H1 (cell line): ENCODE data around the gene FAH. TPM values are rescaled to one million over a fixed set of nuclear protein-coding genes. Genes with fewer than 3 reads are reported as not detected.

Experiments used
- CTCF ChIA-PET: fragments of 300-600 bp; sonication (Branson Sonifier 250); formaldehyde crosslinking; loops from one replicate; lab custom pipeline; 2021; ENCODE audit not compliant: partially characterized antibody; lab: Charles Lee
- POLR2A ChIA-PET: fragments of 300-600 bp; sonication (Branson Sonifier 250); formaldehyde crosslinking; loops from one replicate; lab custom pipeline; 2021; ENCODE audit warnings: inconsistent platforms; ENCODE audit not compliant: partially characterized antibody; lab: Charles Lee
- DNase-seq, 2 experiments: peaks; one replicate each; pipeline versions ENCODE4 v3.0.0 to v3.0.0-alpha.2; 2010 to 2022; ENCODE audit warnings: low spot score in 2 of 2, low read depth in 1 of 2, mixed read lengths in 1 of 2
- FAIRE-seq: peaks from 2 replicates; lab custom pipeline; 2011; peaks lifted over from hg19 to GRCh38; lab: Jason Lieb, UNC
- H2AFZ ChIP-seq: 2 replicates; pipeline ENCODE4 v1.8.1; 2012; ENCODE audit warnings: low read length, inconsistent platforms
- H2AK5ac ChIP-seq: 2 replicates; pipeline ENCODE4 v1.6.1; 2013; ENCODE audit warnings: low read depth, low read length
- H2BK120ac ChIP-seq: replicated peaks from 2 replicates; pipeline ENCODE3; 2013; ENCODE audit warnings: low read depth, low read length, inconsistent platforms
- H2BK12ac ChIP-seq: 2 replicates; pipeline ENCODE4 v1.6.1; 2013; ENCODE audit warnings: low read depth, low read length
- H2BK15ac ChIP-seq: 2 replicates; pipeline ENCODE4 v1.6.1; 2013; ENCODE audit warnings: low read length
- H2BK20ac ChIP-seq: 2 replicates; pipeline ENCODE4 v1.6.1; 2013; ENCODE audit warnings: low read length
- H2BK5ac ChIP-seq: 2 replicates; pipeline ENCODE4 v1.6.1; 2013; ENCODE audit warnings: low read depth, low read length
- H3K14ac ChIP-seq: 2 replicates; pipeline ENCODE4 v1.6.1; 2013; ENCODE audit warnings: inconsistent platforms; ENCODE audit not compliant: insufficient read length
- H3K18ac ChIP-seq: 2 replicates; pipeline ENCODE4 v1.6.1; 2013; ENCODE audit warnings: low read length; ENCODE audit errors: extremely low read depth
- H3K23ac ChIP-seq: 2 replicates; pipeline ENCODE4 v1.6.1; 2013; ENCODE audit warnings: inconsistent platforms; ENCODE audit not compliant: insufficient read length
- H3K23me2 ChIP-seq: 2 replicates; pipeline ENCODE4 v1.6.1; 2013; ENCODE audit warnings: low read depth, low read length
- H3K27ac ChIP-seq: 2 replicates; pipeline ENCODE4 v1.6.1; 2011; ENCODE audit warnings: low read depth, low read length, inconsistent platforms
- H3K27me3 ChIP-seq, 4 experiments: replicated peaks in 1 of 4; 1 replicate in 1 of 4; 2 replicates in 3 of 4; pipeline versions ENCODE4 v1.6.1 to v1.8.1; 2011 to 2013; ENCODE audit warnings: low read length in 3 of 4, mild to moderate bottlenecking in 3 of 4, inconsistent platforms in 2 of 4, mixed read lengths in 2 of 4, moderate library complexity in 1 of 4; ENCODE audit not compliant: control insufficient read depth in 3 of 4, insufficient read depth in 3 of 4; ENCODE audit errors: extremely low read depth in 1 of 4
- H3K36me3 ChIP-seq, 4 experiments: 2 replicates each; pipeline versions ENCODE4 v1.6.1 to v1.8.1; 2011 to 2013; ENCODE audit warnings: mild to moderate bottlenecking in 4 of 4, low read length in 3 of 4, moderate library complexity in 2 of 4, control low read depth in 1 of 4, inconsistent platforms in 1 of 4; ENCODE audit not compliant: insufficient read depth in 4 of 4, control insufficient read depth in 2 of 4
- H3K4ac ChIP-seq: replicated peaks from 2 replicates; pipeline ENCODE3; 2013; ENCODE audit warnings: low read length, low read depth, mixed read lengths, inconsistent platforms; ENCODE audit not compliant: insufficient read length
- H3K4me1 ChIP-seq, 4 experiments: replicated peaks in 1 of 4; 1 replicate in 1 of 4; 2 replicates in 3 of 4; pipeline versions ENCODE4 v1.6.1 to v1.8.1; 2011 to 2013; ENCODE audit warnings: low read length in 3 of 4, inconsistent platforms in 2 of 4, mixed read lengths in 1 of 4; ENCODE audit not compliant: insufficient read depth in 4 of 4, control insufficient read depth in 3 of 4
- H3K4me2 ChIP-seq, 2 experiments: 2 replicates each; pipeline versions ENCODE4 v1.6.1 to v1.8.1; 2011 to 2013; ENCODE audit warnings: low read depth in 2 of 2, low read length in 2 of 2, control low read depth in 1 of 2, inconsistent platforms in 1 of 2, mild to moderate bottlenecking in 1 of 2; ENCODE audit not compliant: insufficient read depth in 1 of 2
- H3K4me3 ChIP-seq, 4 experiments: fragments of 200-600, 300-600 bp in 1 of 4; sonication (generic), shearing (Covaris generic), sonication (Bioruptor Twin) in 1 of 4; 2 replicates each; pipeline versions ENCODE4 v1.5.1 to v1.8.1; 2011 to 2016; ENCODE audit warnings: low read length in 4 of 4, low read depth in 3 of 4, control low read depth in 2 of 4, inconsistent platforms in 2 of 4, mild to moderate bottlenecking in 2 of 4, mixed read lengths in 1 of 4, moderate library complexity in 1 of 4; ENCODE audit not compliant: insufficient read depth in 2 of 4; ENCODE audit errors: extremely low read depth in 1 of 4
- H3K56ac ChIP-seq: replicated peaks from 2 replicates; pipeline ENCODE3; 2013; ENCODE audit warnings: low read depth, mild to moderate bottlenecking, mixed read lengths, low read length, inconsistent platforms; ENCODE audit not compliant: insufficient read length
- H3K79me1 ChIP-seq: 2 replicates; pipeline ENCODE4 v1.6.1; 2013; ENCODE audit warnings: low read depth, low read length, control low read depth
- H3K79me2 ChIP-seq, 2 experiments: 2 replicates each; pipeline versions ENCODE4 v1.6.1 to v1.8.1; 2012 to 2013; ENCODE audit warnings: low read length in 2 of 2, mild to moderate bottlenecking in 2 of 2, inconsistent platforms in 1 of 2; ENCODE audit not compliant: insufficient read depth in 2 of 2, control insufficient read depth in 1 of 2
- H3K9ac ChIP-seq, 4 experiments: replicated peaks in 1 of 4; 1 replicate in 1 of 4; 2 replicates in 3 of 4; pipeline versions ENCODE4 v1.6.1 to v1.8.1; 2011 to 2013; ENCODE audit warnings: low read depth in 3 of 4, low read length in 3 of 4, control low read depth in 2 of 4, mild to moderate bottlenecking in 2 of 4, moderate library complexity in 2 of 4, inconsistent platforms in 1 of 4; ENCODE audit errors: extremely low read depth in 1 of 4
- H3K9me3 ChIP-seq, 2 experiments: 2 replicates each; pipeline versions ENCODE4 v1.6.1 to v1.8.1; 2012 to 2013; ENCODE audit warnings: mild to moderate bottlenecking in 2 of 2, moderate library complexity in 2 of 2, control low read depth in 1 of 2, inconsistent platforms in 1 of 2, low read depth in 1 of 2, low read length in 1 of 2, mixed read lengths in 1 of 2; ENCODE audit not compliant: insufficient read depth in 2 of 2
- H4K20me1 ChIP-seq, 2 experiments: replicated peaks in 1 of 2; 2 replicates each; pipeline versions ENCODE3 to v1.8.1; 2011 to 2013; ENCODE audit warnings: inconsistent platforms in 2 of 2, low read length in 2 of 2, mild to moderate bottlenecking in 1 of 2; ENCODE audit not compliant: insufficient read depth in 2 of 2, control insufficient read depth in 1 of 2
- H4K5ac ChIP-seq: 2 replicates; pipeline ENCODE4 v1.6.1; 2013; ENCODE audit warnings: low read length, low read depth, mixed read lengths, inconsistent platforms; ENCODE audit not compliant: insufficient read length
- H4K8ac ChIP-seq: 2 replicates; pipeline ENCODE4 v1.8.0; 2013; ENCODE audit warnings: mild to moderate bottlenecking, moderate library complexity, low read length, inconsistent platforms; ENCODE audit not compliant: insufficient read depth; ENCODE audit errors: extremely low read depth
- H4K91ac ChIP-seq: replicated peaks from 2 replicates; pipeline ENCODE3; 2013; ENCODE audit warnings: low read length, mixed read lengths, inconsistent platforms; ENCODE audit not compliant: insufficient read length
- EGR1 ChIP-seq: IDR thresholded peaks from 2 replicates; pipeline ENCODE4 v1.6.1; 2011; ENCODE audit warnings: low read depth, low read length, borderline replicate concordance
- WGBS, 2 experiments: shearing (Covaris generic) in 1 of 2; methylation state at CpG; one replicate each; pipeline versions ENCODE4 v1.1.6 to v1.1.7; 2013 to 2015; ENCODE audit warnings: low lambda C conversion rate in 2 of 2, mixed read lengths in 2 of 2, inconsistent platforms in 1 of 2, low coverage in 1 of 2, missing lambda C conversion rate in 1 of 2; ENCODE audit not compliant: insufficient replicate concordance in 2 of 2, insufficient coverage in 1 of 2, insufficient read length in 1 of 2; ENCODE audit errors: extremely low coverage in 1 of 2, missing lambda C conversion rate in 1 of 2; 5-methylcytosine and 5-hydroxymethylcytosine counted together
- polyA plus RNA-seq, 7 experiments: library from polyadenylated mRNA; depleted of rRNA in 3 of 7; stranded (reverse) in 5 of 7; unstranded in 2 of 7; fragments of >200 nt in 5 of 7; fragments of 200-250 nt in 2 of 7; gene quantifications; 1 replicate in 5 of 7; 2 replicates in 1 of 7; 4 replicates in 1 of 7; pipeline versions ENCODE4 v1.2.1 to v1.2.3, GENCODE V29; 2011 to 2013; ENCODE audit warnings: missing spikeins in 2 of 7, mixed read lengths in 2 of 7
- total RNA-seq: library from RNA; stranded (reverse); fragmentation: NEBNext Ultra II Directional; extraction: Animal tissue kit (Norgen Biotek cat#: 25700); gene quantifications from 2 replicates; pipeline ENCODE4 v1.2.1, GENCODE V29; 2021

Gene FAH
- total and polyA plus RNA-seq, 2 of the 8 experiments (the other 6 are each of a cell fraction or from before 2014, with no cell fraction given) = 20.0 to 21.7 TPM

DNA sequence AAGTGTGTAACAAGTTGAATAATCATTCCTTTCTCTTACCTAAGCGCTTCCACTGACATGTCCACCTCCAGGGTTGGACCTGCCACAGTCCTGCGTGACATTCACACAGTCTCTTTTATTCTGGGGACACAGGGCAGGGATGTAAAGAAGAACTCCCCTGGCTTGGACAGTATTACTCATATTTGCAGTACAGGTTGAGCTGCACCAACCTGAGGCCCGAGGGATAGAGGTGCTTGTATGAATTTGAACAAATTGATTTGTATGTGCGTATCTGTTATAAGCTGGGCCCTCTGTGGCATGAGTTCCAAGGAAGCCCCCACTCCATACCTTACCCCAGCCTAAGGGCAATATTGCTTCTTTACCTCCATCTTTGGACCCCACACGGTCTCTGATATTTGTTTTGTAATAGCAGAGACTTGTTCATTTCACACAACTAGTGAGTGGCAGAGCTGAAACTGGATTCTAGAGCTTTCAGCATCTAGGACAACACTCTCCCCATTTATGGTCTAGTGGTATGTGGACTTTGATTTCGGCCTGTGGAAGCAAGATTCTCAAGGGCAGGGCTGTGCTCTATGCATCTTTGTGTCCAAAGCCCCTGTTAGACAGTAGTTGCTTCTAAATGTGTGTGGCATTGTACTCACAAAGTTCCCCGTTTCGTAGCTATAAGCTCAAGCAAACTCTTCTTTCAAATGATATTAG lies 39.2 kb downstream of the FAH start:
- FAIRE-seq = no peak
- no peak overlapping the region for H3K18ac ChIP-seq
- no peak for DNase-seq
- H3K23ac ChIP-seq = no peak overlapping the region
- H3K9ac ChIP-seq = no peak overlapping the region
- H3K23me2 ChIP-seq = no peaks in the 10 kb centered on the region
- H3K36me3 ChIP-seq = 0 out of 8 replicates have a peak, but pooled peaks cover 0 to under 1% (median 0%) of the 10 kb centered on the region in 4 experiments
- H2BK5ac ChIP-seq = no peak overlapping the region
- H4K5ac ChIP-seq = no peak overlapping the region
- no peaks in the 10 kb centered on the region for H3K79me2 ChIP-seq
- no peak overlapping the region for H3K4me3 ChIP-seq
- 86% methylated on average over 8 of the region's 8 CpGs; no CpG with 5 or more reads in 1 of the 2 experiments for WGBS, 2 experiments
- no peak overlapping the region for H2AK5ac ChIP-seq
- H4K20me1 ChIP-seq = no peaks in the 10 kb centered on the region
- no peak overlapping the region for H3K14ac ChIP-seq
- no peak overlapping the region for H3K4me2 ChIP-seq
- no peak overlapping the region for H2BK20ac ChIP-seq
- H2BK12ac ChIP-seq = no peak overlapping the region
- no peak overlapping the region for H3K4ac ChIP-seq
- H3K56ac ChIP-seq = no peak overlapping the region
- no peaks in the 10 kb centered on the region for H3K79me1 ChIP-seq
- TF ChIP-seq EGR1 = no peak
- H2AFZ ChIP-seq = no peak overlapping the region
- H3K4me1 ChIP-seq = no peaks in the 10 kb centered on the region
- H4K91ac ChIP-seq = no peak overlapping the region
- no peak overlapping the region for H3K27ac ChIP-seq
- no peak overlapping the region for H2BK120ac ChIP-seq
- ChIA-PET CTCF (interaction anchor here (0.5 to 2.2 kb wide), 6 partner anchors 11 to 283 kb away, joined by 3 to 6 read pairs (median 4); no protein-coding TSS in a partner anchor), POLR2A (interaction anchor here (0.6 to 0.9 kb wide), 2 partner anchors 11 to 143 kb away, joined by 3 to 5 read pairs; no protein-coding TSS in a partner anchor)
- no peak overlapping the region for H2BK15ac ChIP-seq
- H3K27me3 ChIP-seq = no peaks in the 10 kb centered on the region; a peak in 1 of 7 replicates
- no peaks in the 10 kb centered on the region for H3K9me3 ChIP-seq
- no peak overlapping the region for H4K8ac ChIP-seq
